Heart left ventricle (tissue), 13 donors: ENCODE data around the gene ARHGAP10.

Source experiments
- POLR2A ChIP-seq, 2 donors: fragments of 450-650 bp; IDR thresholded peaks; one replicate each; pipeline ENCODE4 v1.6.1; 2017; ENCODE audit warnings: antibody characterized with exemption in 2 of 2, mild to moderate bottlenecking in 2 of 2, moderate library complexity in 2 of 2
- TF ChIP-seq, protein P1 (sequence below), 12 donors: fragments of 200-600 bp; sonication (generic) in 4 of 12; IDR thresholded peaks; one replicate each; pipeline versions ENCODE4 v1.5.0 to v1.8.0; 2018 to 2022; ENCODE audit warnings: antibody characterized with exemption in 12 of 12, mild to moderate bottlenecking in 5 of 12
- donor health status: ischemic (EF 13 %, LVEDD 7.1; RV severe dilation, severe dysfunction).
- donor health status: DM: no; HTN: yes; CAD: no.
- donor health status: DM: no; HTN: no; CAD: no.
- donor health status: ischemic (EF 25% LVEDD 6.9; RV normal size, moderate dysfunction).
- donor health status: ischemic (EF 25% LVEDD 5.7; RV mildly dilated, moderate dysfunction).
- donor health status: ischemic (EF 35%, LVEDD 5.7; RV mildly dilated, moderate dysfunction).
- donor health status: nonischemic (EF 11% LVEDD 7.7; RV severe dilation, severe dysfunction).
- donor health status: DM: yes; HTN: yes; CAD: no.
- donor health status: PGD.
- donor health status: ischemic (EF 29% LVEDD 5.4; RV normal size, mild dysfunction).
- donor health status: nonischemic (EF 23%, LVEDD 6.1; RV moderate dilation, normal function).

DNA sequence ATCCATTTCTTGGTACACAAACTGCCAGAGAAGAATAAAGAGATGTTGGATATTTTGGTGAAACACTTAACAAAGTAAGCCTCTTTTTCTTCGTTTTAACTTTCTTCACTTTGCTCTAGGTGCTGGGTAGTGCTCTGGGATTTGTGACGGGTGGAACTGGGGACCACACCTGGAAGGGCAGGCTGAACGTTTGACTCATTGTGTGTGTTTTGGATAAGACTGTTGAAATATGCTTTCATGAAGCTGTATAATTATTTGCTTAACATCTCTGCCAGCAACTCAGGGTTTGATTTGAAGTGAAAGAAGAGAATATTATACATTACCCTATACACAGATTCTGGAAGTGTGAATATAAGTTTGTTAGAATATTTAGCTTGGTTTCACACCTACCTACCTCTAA lies 233.2 kb downstream of the ARHGAP10 start:
- TF ChIP-seq, protein P1, sequence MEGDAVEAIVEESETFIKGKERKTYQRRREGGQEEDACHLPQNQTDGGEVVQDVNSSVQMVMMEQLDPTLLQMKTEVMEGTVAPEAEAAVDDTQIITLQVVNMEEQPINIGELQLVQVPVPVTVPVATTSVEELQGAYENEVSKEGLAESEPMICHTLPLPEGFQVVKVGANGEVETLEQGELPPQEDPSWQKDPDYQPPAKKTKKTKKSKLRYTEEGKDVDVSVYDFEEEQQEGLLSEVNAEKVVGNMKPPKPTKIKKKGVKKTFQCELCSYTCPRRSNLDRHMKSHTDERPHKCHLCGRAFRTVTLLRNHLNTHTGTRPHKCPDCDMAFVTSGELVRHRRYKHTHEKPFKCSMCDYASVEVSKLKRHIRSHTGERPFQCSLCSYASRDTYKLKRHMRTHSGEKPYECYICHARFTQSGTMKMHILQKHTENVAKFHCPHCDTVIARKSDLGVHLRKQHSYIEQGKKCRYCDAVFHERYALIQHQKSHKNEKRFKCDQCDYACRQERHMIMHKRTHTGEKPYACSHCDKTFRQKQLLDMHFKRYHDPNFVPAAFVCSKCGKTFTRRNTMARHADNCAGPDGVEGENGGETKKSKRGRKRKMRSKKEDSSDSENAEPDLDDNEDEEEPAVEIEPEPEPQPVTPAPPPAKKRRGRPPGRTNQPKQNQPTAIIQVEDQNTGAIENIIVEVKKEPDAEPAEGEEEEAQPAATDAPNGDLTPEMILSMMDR (IDR thresholded peaks at IDR 0.05), result no peak
- TF ChIP-seq POLR2A (IDR thresholded peaks at IDR 0.05), result no peak
